Stimulated activated CD8-positive, alpha-beta memory T cell treated with anti-CD3 and anti-CD28 coated beads, Interleukin-7, amount 100 ng/mL, for 24 hours (primary cell): ENCODE measurements around the gene GGA2.

ENCODE experiments used
- DNase-seq: peaks from one replicate; pipeline ENCODE4 v3.0.0-alpha.2; 2020; ENCODE audit warnings: low read depth

Gene GGA2

DNA sequence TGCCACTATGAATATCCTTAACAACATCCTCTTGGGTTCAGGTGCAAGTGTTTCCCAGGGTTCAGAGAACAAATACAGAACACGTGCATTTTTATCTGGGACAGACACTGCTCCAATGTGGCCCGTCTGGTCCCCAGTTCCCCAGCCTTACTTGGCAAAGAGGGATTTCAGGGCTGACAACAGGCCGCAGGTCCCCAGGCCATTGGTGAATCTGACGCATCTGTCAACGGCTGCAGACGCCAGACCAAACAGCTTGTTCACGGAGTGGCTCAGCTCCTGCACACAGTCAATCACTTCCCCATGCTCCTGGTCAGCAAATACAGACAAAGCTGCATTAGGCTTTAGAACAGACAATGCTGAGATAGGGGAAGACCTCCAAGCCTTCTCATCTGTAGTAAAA lies 93.5 kb downstream of the GGA2 start:
- no peak for DNase-seq

DNA sequence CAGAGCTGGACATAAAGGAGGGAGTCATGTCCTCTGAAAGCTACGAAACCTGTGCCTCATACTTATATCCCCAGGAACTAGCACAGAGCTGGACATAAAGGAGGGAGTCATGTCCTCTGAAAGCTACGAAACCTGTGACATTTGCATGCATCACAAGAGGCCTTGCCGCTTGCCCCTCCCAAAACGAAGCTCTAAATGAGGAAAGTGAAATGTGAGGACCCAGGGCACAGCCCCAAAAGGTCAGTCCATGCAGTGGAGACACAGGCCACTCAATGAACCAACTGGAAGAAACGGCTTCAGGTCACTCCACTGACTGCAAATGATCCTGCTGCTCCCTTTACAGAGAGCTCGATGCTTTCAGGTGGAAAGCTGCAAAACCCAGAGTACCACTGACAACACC lies 95.6 kb downstream of the GGA2 start:
- no peak for DNase-seq
